B cell (primary cell): ENCODE measurements around the gene AKR7A3. TPM values are rescaled to one million over a fixed set of nuclear protein-coding genes. Genes with fewer than 3 reads are reported as not detected.

Source experiments
- ATAC-seq: fragments of 200-7000 bp; cut with Tn5 transposase; one replicate; pipeline ENCODE4 v1.10.0; 2021; ENCODE audit warnings: low read depth, mild to moderate bottlenecking, moderate number of reproducible peaks, moderate library complexity
- CTCF ChIA-PET: fragments of 350-600 bp; sonication (Branson Sonifier 250); formaldehyde crosslinking; loops from one replicate; lab custom pipeline; 2021; ENCODE audit warnings: antibody characterized with exemption, inconsistent platforms; lab: Charles Lee
- POLR2A ChIA-PET: fragments of 350-600 bp; sonication (Branson Sonifier 250); formaldehyde crosslinking; loops from one replicate; lab custom pipeline; 2021; ENCODE audit warnings: antibody characterized with exemption; lab: Charles Lee
- DNase-seq: peaks from one replicate; pipeline ENCODE4 v3.0.0; 2013
- H2AFZ ChIP-seq: 2 replicates; pipeline ENCODE4 v1.6.1; 2012; ENCODE audit warnings: mild to moderate bottlenecking, low read depth, low read length; ENCODE audit not compliant: insufficient read depth, poor library complexity, severe bottlenecking
- H3K27ac ChIP-seq, 2 donors: 1 replicate in 1 of 2; 2 replicates in 1 of 2; pipeline ENCODE4 v1.5.1; 2012 to 2013; ENCODE audit warnings: low read length in 2 of 2, mild to moderate bottlenecking in 2 of 2, moderate library complexity in 1 of 2
- H3K27me3 ChIP-seq, 4 experiments: fragments of 200-600 bp in 1 of 4; sonication (generic) in 1 of 4; replicated peaks in 1 of 4; 1 replicate in 2 of 4; 2 replicates in 2 of 4; pipeline versions ENCODE4 v1.6.1 to v1.7.0; 2013 to 2016; ENCODE audit warnings: low read length in 3 of 4, mild to moderate bottlenecking in 2 of 4, mixed read lengths in 1 of 4, moderate library complexity in 1 of 4; ENCODE audit not compliant: insufficient read depth in 4 of 4, control insufficient read depth in 3 of 4; ENCODE audit errors: control extremely low read depth in 1 of 4
- H3K36me3 ChIP-seq, 2 experiments: replicated peaks in 1 of 2; 1 replicate in 1 of 2; 2 replicates in 1 of 2; pipeline versions ENCODE4 v1.6.1 to v1.7.1; 2013; ENCODE audit warnings: low read length in 1 of 2; ENCODE audit not compliant: insufficient read depth in 2 of 2, control insufficient read depth in 1 of 2; ENCODE audit errors: control extremely low read depth in 1 of 2, extremely low read depth in 1 of 2
- H3K4me1 ChIP-seq, 2 donors: fragments of 200-600 bp in 1 of 2; sonication (generic) in 1 of 2; 1 replicate in 1 of 2; 2 replicates in 1 of 2; pipeline versions ENCODE4 v1.5.1 to v1.6.1; 2013 to 2017; ENCODE audit warnings: low read length in 2 of 2; ENCODE audit not compliant: control insufficient read depth in 2 of 2, insufficient read depth in 2 of 2
- H3K4me2 ChIP-seq: replicated peaks from 2 replicates; pipeline ENCODE3; 2012; ENCODE audit warnings: mild to moderate bottlenecking, low read depth, low read length; ENCODE audit not compliant: poor library complexity, severe bottlenecking
- H3K4me3 ChIP-seq, 5 experiments: fragments of 200-600 bp in 1 of 5; sonication (generic) in 1 of 5; 1 replicate in 3 of 5; 2 replicates in 2 of 5; pipeline versions ENCODE4 v1.5.1 to v1.7.0; 2011 to 2016; ENCODE audit warnings: low read length in 4 of 5, mild to moderate bottlenecking in 4 of 5, low read depth in 2 of 5, control low read depth in 1 of 5, moderate library complexity in 1 of 5; ENCODE audit not compliant: insufficient read depth in 1 of 5; ENCODE audit errors: control extremely low read depth in 1 of 5, extremely low read depth in 1 of 5
- H3K79me2 ChIP-seq: fragments of 200-600 bp; sonication (generic); one replicate; pipeline ENCODE4 v1.6.0; 2016; ENCODE audit warnings: low read length; ENCODE audit not compliant: control insufficient read depth, insufficient read depth
- H3K9ac ChIP-seq: fragments of 200-600 bp; sonication (generic); 2 replicates; pipeline ENCODE4 v1.6.1; 2017; ENCODE audit warnings: mild to moderate bottlenecking, low read length, moderate library complexity
- H3K9me3 ChIP-seq, 3 donors: one replicate each; pipeline versions ENCODE4 v1.6.1 to v1.7.1; 2013; ENCODE audit warnings: low read length in 2 of 3; ENCODE audit not compliant: control insufficient read depth in 2 of 3, insufficient read depth in 1 of 3; ENCODE audit errors: control extremely low read depth in 1 of 3
- H4K20me1 ChIP-seq: 2 replicates; pipeline ENCODE4 v1.6.0; 2012; ENCODE audit warnings: mild to moderate bottlenecking, low read length; ENCODE audit not compliant: insufficient read depth, control insufficient read depth, poor library complexity, severe bottlenecking
- H3K27ac Mint-ChIP-seq: one replicate; pipeline ENCODE4 v1.8.0; 2021; ENCODE audit warnings: mixed read lengths
- H3K27me3 Mint-ChIP-seq: one replicate; pipeline ENCODE4 v1.8.0; 2021; ENCODE audit warnings: mixed read lengths
- H3K4me1 Mint-ChIP-seq: one replicate; pipeline ENCODE4 v1.8.0; 2021; ENCODE audit warnings: mixed read lengths
- H3K4me3 Mint-ChIP-seq: one replicate; pipeline ENCODE4 v1.8.0; 2021; ENCODE audit warnings: mixed read lengths
- H3K9me3 Mint-ChIP-seq: one replicate; pipeline ENCODE4 v1.8.0; 2022; ENCODE audit warnings: mixed read lengths; ENCODE audit not compliant: insufficient read depth
- CTCF ChIP-seq: fragments of 200-600 bp; IDR thresholded peaks from one replicate; pipeline ENCODE4 v1.8.0; 2022; ENCODE audit warnings: antibody characterized with exemption, mild to moderate bottlenecking
- EZH2 ChIP-seq: IDR thresholded peaks from 2 replicates; pipeline ENCODE4 v1.6.1; 2012; ENCODE audit warnings: borderline replicate concordance, low read depth, mild to moderate bottlenecking, moderate library complexity, low read length; ENCODE audit not compliant: insufficient read depth, poor library complexity, severe bottlenecking
- WGBS: methylation state at CpG from one replicate; pipeline ENCODE4 v1.1.5; 2013; ENCODE audit warnings: missing lambda C conversion rate; ENCODE audit not compliant: insufficient coverage; 5-methylcytosine and 5-hydroxymethylcytosine counted together
- intact Hi-C: fragments of 100-400 bp; cut with micrococcal nuclease; formaldehyde crosslinking; loops from one replicate; pipeline ENCODE4 v1.10.0; 2022
- polyA plus RNA-seq: library from polyadenylated mRNA; depleted of rRNA; stranded (reverse); fragments of >200 nt; gene quantifications from 2 replicates; pipeline ENCODE4 v1.2.3, GENCODE V29; 2012
- total RNA-seq, 2 donors: library from RNA; stranded (reverse); fragments of 120-200 nt in 1 of 2; gene quantifications; 1 replicate in 1 of 2; 2 replicates in 1 of 2; pipeline versions ENCODE4 v1.2.3 to v1.2.4, GENCODE V29; 2013 to 2022

Gene AKR7A3
- total and polyA plus RNA-seq, 2 donors (not counting 1 experiment from before 2014, with no cell fraction given) = 0.97 to 1.8 TPM

- TF ChIP-seq CTCF (no peak), EZH2 (no peak)
- POLR2A ChIA-PET = no interaction called here
- Histone ChIP-seq H3K9ac (no peak overlapping the region), H3K4me2 (no peak overlapping the region), H2AFZ (no peak overlapping the region), H3K4me3 (no peak overlapping the region), H3K4me1 (peaks cover 5 to 6% of the 10 kb centered on the region in 2 donors), H4K20me1 (no peaks in the 10 kb centered on the region), H3K9me3 (peaks cover 0 to 4% (median 0%) of the 10 kb centered on the region in 3 donors), H3K27me3 (peaks cover 0 to 7% (median 4%) of the 10 kb centered on the region in 4 experiments), H3K27ac (no peak overlapping the region), H3K79me2 (no peaks in the 10 kb centered on the region), H3K36me3 (no peaks in the 10 kb centered on the region)
- Mint-ChIP-seq H3K9me3 (no peaks in the 10 kb centered on the region), H3K27me3 (peaks cover 8% of the 10 kb centered on the region), H3K27ac (no peak overlapping the region), H3K4me3 (no peak overlapping the region), H3K4me1 (peaks cover 7% of the 10 kb centered on the region)
- CTCF ChIA-PET = no interaction called here
- ATAC-seq (no peak), DNase-seq (no peak)
- 93% methylated on average over 3 of the region's 8 CpGs for WGBS
- intact Hi-C loops = no loop called here
Measured at GRCh38 chr1:19284881-19285280, 3.7 kb downstream of the AKR7A3 start.

GRCh38 chr1:19283891-19284290 is 4.7 kb downstream of the AKR7A3 start:
- Histone ChIP-seq H3K9ac (no peak overlapping the region), H3K79me2 (no peaks in the 10 kb centered on the region), H3K36me3 (no peaks in the 10 kb centered on the region), H2AFZ (no peak overlapping the region), H3K27me3 (peaks cover 0 to 1% (median under 1%) of the 10 kb centered on the region in 4 experiments), H3K9me3 (peaks cover 0 to 2% (median 0%) of the 10 kb centered on the region in 3 donors), H3K4me1 (peaks cover 1 to 2% of the 10 kb centered on the region in 2 donors), H4K20me1 (no peaks in the 10 kb centered on the region), H3K4me3 (no peak overlapping the region), H3K4me2 (no peak overlapping the region), H3K27ac (no peak overlapping the region)
- ChIA-PET POLR2A (no interaction called here), CTCF (interaction anchor here (0.7 kb wide), 1 partner anchor 49 kb away, joined by 4 read pairs; no protein-coding TSS in a partner anchor)
- DNase-seq (no peak), ATAC-seq (no peak)
- TF ChIP-seq CTCF (no peak), EZH2 (no peak)
- intact Hi-C loops = no loop called here
- Mint-ChIP-seq H3K4me3 (no peak overlapping the region), H3K27me3 (peaks cover 4% of the 10 kb centered on the region), H3K4me1 (peaks cover 4% of the 10 kb centered on the region), H3K9me3 (no peaks in the 10 kb centered on the region), H3K27ac (no peak overlapping the region)
- WGBS = 97% methylated on average over 8 of the region's 9 CpGs
